HG03103 (cell line): Measurements from ENCODE around the gene ADAMTS14.

Source experiments
- ATAC-seq: cut with Tn5 transposase; IDR thresholded peaks from one replicate; pipeline ENCODE4 v1.9.1; 2021; ENCODE audit warnings: low read depth; ENCODE audit not compliant: unreplicated experiment

ADAMTS14 gene

GRCh38 chr10:70779088-70779487 lies 106.8 kb downstream of the ADAMTS14 start:
- no peak for ATAC-seq

- ATAC-seq, result no peak
Measured at GRCh38 chr10:70779511-70780369, 107.4 kb downstream of the ADAMTS14 start.

- no peak for ATAC-seq
Measured at GRCh38 chr10:70780370-70780760, 108.1 kb downstream of the ADAMTS14 start.

GRCh38 chr10:70780772-70781171 lies 108.5 kb downstream of the ADAMTS14 start:
- no peak for ATAC-seq

- ATAC-seq, result no peak
Measured at GRCh38 chr10:70781461-70782051, 109.2 kb downstream of the ADAMTS14 start.

GRCh38 chr10:70782086-70782745 lies 109.9 kb downstream of the ADAMTS14 start:
- ATAC-seq, result no peak

DNA sequence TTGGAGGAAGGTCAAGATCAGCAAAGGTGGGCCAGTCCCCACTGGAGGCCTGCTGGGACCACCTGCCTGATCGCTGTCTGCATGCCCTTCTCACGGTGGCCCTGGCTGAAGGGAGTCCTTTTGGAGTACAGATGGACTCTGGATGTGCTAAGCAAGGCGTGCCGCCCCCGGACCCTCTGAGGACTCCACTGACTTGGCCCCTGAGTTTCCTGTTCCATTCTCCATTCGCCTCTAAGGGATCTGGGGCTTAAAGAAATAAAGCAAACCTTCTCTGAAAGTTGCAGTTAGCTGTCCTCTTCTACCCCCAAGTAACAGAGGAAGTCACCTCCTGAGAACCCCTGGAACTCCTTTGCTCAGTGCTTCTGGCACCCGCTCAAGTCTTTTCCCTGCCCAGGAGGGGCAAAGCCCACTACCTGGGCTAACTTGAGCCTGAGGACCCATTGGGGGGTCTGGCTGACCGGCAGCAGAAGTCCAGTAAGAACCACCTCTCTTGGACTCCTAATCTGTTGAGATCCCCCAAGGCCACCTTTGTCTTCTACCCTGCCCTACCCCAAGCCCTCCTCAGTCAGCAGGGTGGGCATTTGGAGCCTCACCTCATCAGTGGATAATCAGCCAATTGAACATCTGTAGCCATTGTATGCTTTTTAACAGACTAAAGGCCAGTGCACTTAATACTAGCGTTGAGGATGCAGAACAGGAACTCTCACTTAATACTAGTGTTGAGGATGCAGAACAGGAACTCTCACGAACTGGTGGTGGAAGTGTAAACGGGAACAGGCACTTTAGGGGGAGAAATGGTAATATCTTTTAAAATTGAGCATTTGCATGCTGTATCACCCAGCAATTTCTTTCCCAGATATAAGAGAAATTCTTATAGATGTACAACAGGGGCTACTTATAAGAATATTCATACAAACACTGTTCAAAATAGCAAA lies 110.7 kb downstream of the ADAMTS14 start:
- no peak for ATAC-seq

GRCh38 chr10:70784016-70784415 lies 111.7 kb downstream of the ADAMTS14 start:
- no peak for ATAC-seq

DNA sequence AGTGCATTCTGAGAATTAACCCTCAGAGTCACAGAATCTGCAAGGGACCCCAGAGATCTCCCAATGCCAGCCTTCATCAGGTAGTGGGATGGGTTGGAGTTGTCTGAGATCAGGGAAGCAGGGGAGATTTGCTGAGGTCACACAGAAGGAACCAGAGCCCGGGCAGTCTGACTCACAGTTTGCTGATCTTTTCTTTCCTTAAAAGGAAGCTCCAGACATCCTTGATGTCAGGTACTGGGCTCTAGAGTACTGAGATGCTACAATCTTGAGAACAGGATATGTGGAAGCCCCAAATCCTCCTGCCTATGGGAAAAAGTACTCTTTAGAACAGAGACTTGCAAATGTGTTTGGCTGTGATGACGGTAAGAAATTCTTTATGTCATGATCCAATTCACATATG lies 112.2 kb downstream of the ADAMTS14 start:
- ATAC-seq, result no peak

- ATAC-seq, result no peak
Measured at GRCh38 chr10:70785190-70785589, 112.9 kb downstream of the ADAMTS14 start, which contains the start of gene TBATA. TSS of gene TBATA (minus strand) at chr10:70785377. CDS start at chr10:70783379, 1,998 bp downstream.

DNA sequence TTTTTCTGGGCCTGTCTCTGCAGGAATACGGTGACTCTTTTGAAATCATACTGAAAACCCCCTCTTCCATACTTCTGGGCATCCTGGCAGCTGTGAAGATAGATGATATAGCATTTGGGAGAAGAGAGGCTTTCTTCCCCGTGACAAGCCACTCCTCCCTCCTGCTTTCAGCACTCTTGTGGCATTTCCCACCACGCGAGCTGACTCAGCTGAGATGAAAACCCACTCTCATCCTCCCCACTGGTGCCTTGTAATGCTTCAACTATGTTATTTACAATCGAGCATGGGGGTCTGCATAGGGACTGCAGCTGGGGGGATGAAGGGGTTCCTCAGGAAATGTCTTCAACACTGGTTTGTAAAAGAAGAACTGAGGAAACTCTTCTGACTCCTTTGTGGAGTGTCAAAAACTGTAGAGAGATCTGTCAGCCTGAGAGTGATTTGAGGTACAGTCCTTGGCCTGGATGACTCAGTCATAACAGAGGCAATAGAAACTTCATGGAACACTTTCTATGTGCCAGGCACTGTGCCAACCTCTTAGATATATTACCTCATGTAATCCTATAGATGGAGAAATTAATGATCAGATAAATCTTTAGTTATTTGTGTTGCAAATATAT lies 114.6 kb downstream of the ADAMTS14 start:
- ATAC-seq, result no peak

GRCh38 chr10:70791386-70792039 lies 119.2 kb downstream of the ADAMTS14 start:
- no peak for ATAC-seq

DNA sequence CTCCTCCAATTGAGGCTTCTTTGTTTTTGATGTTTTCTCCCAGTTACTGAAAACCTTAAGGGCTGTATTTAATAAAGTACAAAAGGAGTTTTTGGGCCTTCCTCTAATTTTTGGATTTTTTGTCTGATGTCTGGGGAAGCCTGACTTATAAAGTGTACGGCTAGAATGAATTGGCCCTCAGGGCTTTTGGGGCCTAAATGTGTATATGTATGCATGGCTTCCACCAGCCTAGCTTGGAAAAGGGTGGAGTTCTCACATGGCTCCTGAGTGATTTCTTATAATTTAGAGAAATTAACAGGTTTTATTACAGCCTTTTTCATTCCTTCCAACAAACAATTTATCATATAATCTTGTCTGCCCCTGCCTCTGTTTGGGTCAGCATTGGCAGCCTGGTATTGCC lies 123.3 kb downstream of the ADAMTS14 start:
- no peak for ATAC-seq

DNA sequence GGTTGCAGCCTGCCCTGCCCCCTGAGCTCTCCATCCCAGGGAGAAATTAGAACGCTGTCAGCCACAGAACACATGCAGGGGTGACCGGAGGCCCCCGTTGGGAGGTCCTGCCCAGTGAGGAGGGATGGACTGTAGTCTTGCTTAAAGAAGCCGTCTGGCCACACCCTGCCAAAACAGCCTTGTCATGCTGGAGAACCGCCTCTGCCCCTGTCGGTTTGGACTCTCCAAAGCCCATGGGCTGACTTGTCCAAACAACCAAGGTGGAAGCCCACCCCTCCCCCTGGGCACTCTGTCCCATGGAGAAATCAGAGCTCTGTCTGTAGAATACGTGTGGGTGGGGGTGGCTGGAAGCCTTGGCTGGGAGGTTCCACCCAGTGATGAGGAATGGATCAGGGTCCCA lies 125.5 kb downstream of the ADAMTS14 start:
- ATAC-seq, result no peak

GRCh38 chr10:70799124-70799523 lies 126.8 kb downstream of the ADAMTS14 start:
- ATAC-seq, result no peak

GRCh38 chr10:70801854-70802253 lies 129.5 kb downstream of the ADAMTS14 start:
- no peak for ATAC-seq

- ATAC-seq, result no peak
Measured at GRCh38 chr10:70803775-70804420, 131.6 kb downstream of the ADAMTS14 start.

DNA sequence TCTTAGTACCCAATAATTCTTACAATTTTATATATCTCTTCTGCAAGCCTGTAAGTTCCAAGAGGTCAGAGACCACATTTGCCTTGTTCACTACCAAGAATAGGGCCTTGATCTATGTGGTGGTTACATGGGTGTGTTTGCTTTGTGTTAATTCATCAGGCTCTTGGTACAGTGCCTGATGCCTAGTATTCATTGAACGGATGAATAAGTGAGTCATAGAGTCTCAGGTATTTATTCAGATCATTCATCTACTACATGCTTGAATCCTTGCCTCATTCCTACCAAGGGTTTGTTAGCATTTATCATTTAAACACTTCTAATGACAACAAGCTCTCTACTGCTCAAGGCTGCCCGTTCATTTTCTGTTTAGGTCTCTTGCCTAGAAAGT lies 132.1 kb downstream of the ADAMTS14 start:
- no peak for ATAC-seq

- no peak for ATAC-seq
Measured at GRCh38 chr10:70805619-70806215, 133.4 kb downstream of the ADAMTS14 start.
